HepG2 (cell line): Measurements from ENCODE around the gene AFG1L. TPM values are rescaled to one million over a fixed set of nuclear protein-coding genes. Genes with fewer than 3 reads are reported as not detected.

Experiments used
- ATRX ChIP-seq: sonication (generic); formaldehyde crosslinking; IDR thresholded peaks from 2 replicates; pipeline ENCODE4 v1.4.0; 2020; ENCODE audit warnings: missing genetic modification reagents, borderline replicate concordance
- FIP1L1 ChIP-seq: fragments of 200-400 bp; formaldehyde crosslinking; IDR thresholded peaks from 2 replicates; pipeline ENCODE4 v1.6.1; 2018; ENCODE audit warnings: low read depth, mild to moderate bottlenecking, low read length, moderate library complexity, borderline replicate concordance; ENCODE audit not compliant: insufficient read depth
- KDM4B ChIP-seq: sonication (generic); formaldehyde crosslinking; IDR thresholded peaks from 2 replicates; pipeline ENCODE4 v1.4.0; 2020; ENCODE audit warnings: missing genetic modification reagents
- MTERF4 ChIP-seq: sonication (generic); formaldehyde crosslinking; IDR thresholded peaks from 2 replicates; pipeline ENCODE4 v1.8.0; 2023; ENCODE audit warnings: mild to moderate bottlenecking, missing genetic modification reagents
- MTF1 ChIP-seq: sonication (generic); formaldehyde crosslinking; IDR thresholded peaks from 2 replicates; pipeline ENCODE4 v1.5.0; 2020; ENCODE audit warnings: missing genetic modification reagents
- NFE2L1 ChIP-seq: sonication (generic); formaldehyde crosslinking; IDR thresholded peaks from 2 replicates; pipeline ENCODE4 v1.4.0; 2020; ENCODE audit warnings: missing genetic modification reagents, mild to moderate bottlenecking, borderline replicate concordance
- PAWR ChIP-seq: sonication (generic); formaldehyde crosslinking; IDR thresholded peaks from 2 replicates; pipeline ENCODE4 v1.4.0; 2020; ENCODE audit warnings: missing genetic modification reagents, mild to moderate bottlenecking, borderline replicate concordance
- RAD21 ChIP-seq: fragments of 450-650 bp; formaldehyde crosslinking; IDR thresholded peaks from 2 replicates; pipeline ENCODE4 v1.5.0; 2020; ENCODE audit warnings: mild to moderate bottlenecking
- RCOR2 ChIP-seq: IDR thresholded peaks from 2 replicates; pipeline ENCODE4 v1.6.1; 2016; ENCODE audit warnings: missing biosample characterization, missing genetic modification reagents
- SAP130 ChIP-seq: IDR thresholded peaks from 2 replicates; pipeline ENCODE4 v1.6.1; 2016; ENCODE audit warnings: low read depth
- SMC3 ChIP-seq: IDR thresholded peaks from 2 replicates; pipeline ENCODE4 v1.6.1; 2011; ENCODE audit warnings: low read length, improper control_type of control experiment
- SP5 ChIP-seq: IDR thresholded peaks from 2 replicates; pipeline ENCODE4 v1.6.1; 2016; ENCODE audit warnings: low read depth, borderline replicate concordance
- ZFP36 ChIP-seq: fragments of 150-350 bp; IDR thresholded peaks from 2 replicates; pipeline ENCODE4 v1.6.1; 2018; ENCODE audit warnings: borderline replicate concordance, low read length, low read depth; ENCODE audit not compliant: partially characterized antibody
- ZNF180 ChIP-seq: sonication (generic); formaldehyde crosslinking; IDR thresholded peaks from 2 replicates; pipeline ENCODE4 v1.4.0; 2020; ENCODE audit warnings: low read depth, missing genetic modification reagents, borderline replicate concordance
- ZNF335 ChIP-seq: sonication (generic); formaldehyde crosslinking; IDR thresholded peaks from 2 replicates; pipeline ENCODE4 v1.4.0; 2020; ENCODE audit warnings: missing genetic modification reagents
- ZNF564 ChIP-seq: sonication (generic); formaldehyde crosslinking; IDR thresholded peaks from 2 replicates; pipeline ENCODE4 v1.8.1; 2023; ENCODE audit warnings: mild to moderate bottlenecking, missing genetic modification reagents
- ZNF619 ChIP-seq: sonication (generic); formaldehyde crosslinking; IDR thresholded peaks from 2 replicates; pipeline ENCODE4 v1.4.0; 2020; ENCODE audit warnings: mild to moderate bottlenecking, missing genetic modification reagents
- ZNF646 ChIP-seq: sonication (generic); formaldehyde crosslinking; IDR thresholded peaks from 2 replicates; pipeline ENCODE4 v1.9.0; 2021; ENCODE audit warnings: mild to moderate bottlenecking, missing genetic modification reagents
- ZNF75D ChIP-seq: sonication (generic); formaldehyde crosslinking; IDR thresholded peaks from 2 replicates; pipeline ENCODE4 v1.8.1; 2023; ENCODE audit warnings: missing genetic modification reagents, mild to moderate bottlenecking, borderline replicate concordance
- ZNF772 ChIP-seq: sonication (generic); formaldehyde crosslinking; IDR thresholded peaks from 2 replicates; pipeline ENCODE4 v1.5.0; 2020; ENCODE audit warnings: mild to moderate bottlenecking, missing genetic modification reagents
- ZZZ3 ChIP-seq: sonication (generic); formaldehyde crosslinking; IDR thresholded peaks from 2 replicates; pipeline ENCODE4 v1.4.0; 2020; ENCODE audit warnings: missing genetic modification reagents, mild to moderate bottlenecking, borderline replicate concordance
- polyA plus RNA-seq, 8 experiments: library from polyadenylated mRNA; depleted of rRNA in 3 of 8; stranded (reverse) in 7 of 8; unstranded in 1 of 8; fragments of >200 nt; fragmentation: Illumina TruSeq in 4 of 8; extraction: Trizol in 4 of 8; gene quantifications; 2 replicates each; pipeline versions ENCODE4 v1.2.1 to v1.2.3, GENCODE V29; 2011 to 2016; ENCODE audit warnings: low read depth in 4 of 8, missing spikeins in 1 of 8, mixed read lengths in 1 of 8; ENCODE audit not compliant: insufficient read depth in 1 of 8
- total RNA-seq, 5 experiments: library from RNA; depleted of rRNA; stranded (reverse); fragments of >200 nt; fragmentation: Illumina TruSeq; extraction: Trizol; gene quantifications; 2 replicates each; pipeline ENCODE4 v1.2.3, GENCODE V29; 2016; ENCODE audit warnings: low read depth in 1 of 5
- TF ChIP-seq, protein P1 (sequence below): sonication (generic); formaldehyde crosslinking; IDR thresholded peaks from 2 replicates; pipeline ENCODE4 v1.5.0; 2020; ENCODE audit warnings: mild to moderate bottlenecking, missing genetic modification reagents, moderate library complexity

The AFG1L gene
- total and polyA plus RNA-seq, 2 of the 13 experiments (the other 11 are each of a cell fraction or from before 2014, with no cell fraction given) = 3.1 to 14.0 TPM

DNA sequence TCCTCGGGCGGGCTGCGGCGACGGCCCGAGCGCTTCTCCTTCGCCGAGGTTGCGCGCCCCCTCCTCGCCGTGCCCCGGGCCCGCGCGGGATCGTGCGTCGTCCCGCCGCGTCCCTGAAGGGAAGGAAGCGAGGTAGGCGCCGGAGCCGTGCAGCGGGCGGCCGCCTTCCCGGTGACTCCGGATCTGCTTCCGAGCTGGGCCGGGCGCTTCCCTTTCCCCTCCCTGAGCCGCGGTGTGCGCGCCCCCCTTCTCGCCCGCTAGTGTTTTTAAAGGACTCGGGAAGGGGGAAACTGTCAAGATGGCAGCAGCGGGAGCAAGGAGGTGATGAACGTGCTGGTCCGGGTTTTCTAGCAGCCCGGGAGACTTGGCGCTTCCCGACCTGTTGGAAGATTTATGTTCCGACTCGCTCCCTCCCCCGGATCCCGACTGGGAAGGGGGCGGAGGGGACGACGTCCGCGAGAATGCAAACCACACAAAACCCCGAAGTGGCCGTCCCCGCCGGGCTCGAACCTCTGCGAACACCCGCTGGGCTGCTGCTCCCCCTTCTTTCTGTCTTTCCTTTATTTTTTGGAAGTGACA lies 265.1 kb downstream of the AFG1L start (continued):
- TF ChIP-seq, protein P1, sequence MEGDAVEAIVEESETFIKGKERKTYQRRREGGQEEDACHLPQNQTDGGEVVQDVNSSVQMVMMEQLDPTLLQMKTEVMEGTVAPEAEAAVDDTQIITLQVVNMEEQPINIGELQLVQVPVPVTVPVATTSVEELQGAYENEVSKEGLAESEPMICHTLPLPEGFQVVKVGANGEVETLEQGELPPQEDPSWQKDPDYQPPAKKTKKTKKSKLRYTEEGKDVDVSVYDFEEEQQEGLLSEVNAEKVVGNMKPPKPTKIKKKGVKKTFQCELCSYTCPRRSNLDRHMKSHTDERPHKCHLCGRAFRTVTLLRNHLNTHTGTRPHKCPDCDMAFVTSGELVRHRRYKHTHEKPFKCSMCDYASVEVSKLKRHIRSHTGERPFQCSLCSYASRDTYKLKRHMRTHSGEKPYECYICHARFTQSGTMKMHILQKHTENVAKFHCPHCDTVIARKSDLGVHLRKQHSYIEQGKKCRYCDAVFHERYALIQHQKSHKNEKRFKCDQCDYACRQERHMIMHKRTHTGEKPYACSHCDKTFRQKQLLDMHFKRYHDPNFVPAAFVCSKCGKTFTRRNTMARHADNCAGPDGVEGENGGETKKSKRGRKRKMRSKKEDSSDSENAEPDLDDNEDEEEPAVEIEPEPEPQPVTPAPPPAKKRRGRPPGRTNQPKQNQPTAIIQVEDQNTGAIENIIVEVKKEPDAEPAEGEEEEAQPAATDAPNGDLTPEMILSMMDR (CRISPR knock-in tag) = no peak
- TF ChIP-seq MTF1 (CRISPR knock-in tag) (no peak), ZNF646 (no peak), ZFP36 (no peak), ZNF619 (no peak), ZNF335 (CRISPR knock-in tag) (no peak), SAP130 (0 out of 2 replicates have a peak, but pooled peaks have one; percentile 9), ATRX (CRISPR knock-in tag) (no peak), RCOR2 (CRISPR knock-in tag) (no peak), ZNF75D (CRISPR knock-in tag) (no peak), NFE2L1 (CRISPR knock-in tag) (no peak), ZNF772 (CRISPR knock-in tag) (no peak), ZZZ3 (CRISPR knock-in tag) (0 out of 2 replicates have a peak, but pooled peaks have one; percentile 23), SP5 (no peak), RAD21 (CRISPR knock-in tag) (0 out of 2 replicates have a peak, but pooled peaks have one; percentile 19), ZNF180 (CRISPR knock-in tag) (no peak), MTERF4 (CRISPR knock-in tag) (no peak), ZNF564 (peak; percentile 14; the same call in 1 of the 2 replicates), SMC3 (no peak), FIP1L1 (no peak), KDM4B (CRISPR knock-in tag) (no peak), PAWR (CRISPR knock-in tag) (no peak)
